HepG2 (cell line): ENCODE data around the gene PCDHGB1. TPM values are rescaled to one million over a fixed set of nuclear protein-coding genes. Genes with fewer than 3 reads are reported as not detected.

ENCODE experiments used
- ATAC-seq: fragments of 200-7000 bp; cut with Tn5 transposase; 3 replicates; pipeline ENCODE4 v1.9.1; 2020; ENCODE audit warnings: mild to moderate bottlenecking, moderate library complexity
- BruUV-seq: library from RNA; stranded (reverse); fragments of 400-500 nt; replicated peaks from 2 replicates; lab custom pipeline; 2021; lab: Mats Ljungman, UMichigan
- CTCF ChIA-PET: fragments of 300-600 bp; formaldehyde crosslinking; extraction: SDS; loops from one replicate; lab custom pipeline; 2021; ENCODE audit warnings: low total read pairs, inconsistent platforms, low intra/inter-chr PET ratio; lab: Yijun Ruan, JAX
- POLR2A ChIA-PET: fragments of 350-600 bp; sonication (Branson Sonifier 250); formaldehyde crosslinking; loops from one replicate; lab custom pipeline; 2020; ENCODE audit warnings: antibody characterized with exemption, inconsistent platforms; lab: Yijun Ruan, JAX
- DNase-seq: peaks from one replicate; pipeline ENCODE4 v3.0.0-alpha.2; 2015; ENCODE audit warnings: low spot score
- FAIRE-seq: peaks from 3 replicates; lab custom pipeline; 2011; peaks lifted over from hg19 to GRCh38; lab: Jason Lieb, UNC
- H2AFZ ChIP-seq: one replicate; pipeline ENCODE4 v1.6.1; 2011; ENCODE audit warnings: low read length, inconsistent platforms
- H3K27ac ChIP-seq: fragments of 300-600 bp; 3 replicates; pipeline ENCODE4 v1.8.0; 2011; ENCODE audit warnings: mixed run types, mild to moderate bottlenecking, mixed read lengths, low read length, inconsistent platforms; ENCODE audit not compliant: insufficient read depth; ENCODE audit errors: extremely low read length
- H3K27me3 ChIP-seq, 2 experiments: fragments of 200-600 bp in 1 of 2; 2 replicates in 1 of 2; 3 replicates in 1 of 2; pipeline versions ENCODE4 v1.6.0 to v1.8.0; 2011; ENCODE audit warnings: low read length in 2 of 2, mild to moderate bottlenecking in 2 of 2, moderate library complexity in 2 of 2, inconsistent platforms in 1 of 2; ENCODE audit not compliant: insufficient read depth in 2 of 2, control insufficient read depth in 1 of 2
- H3K36me3 ChIP-seq, 2 experiments: fragments of 200-600 bp in 1 of 2; replicated peaks in 1 of 2; 2 replicates in 1 of 2; 3 replicates in 1 of 2; pipeline versions ENCODE4 v1.5.1 to v1.8.0; 2011; ENCODE audit warnings: low read length in 2 of 2, inconsistent platforms in 1 of 2; ENCODE audit not compliant: insufficient read depth in 2 of 2, control insufficient read depth in 1 of 2
- H3K4me1 ChIP-seq: 2 replicates; pipeline ENCODE4 v1.5.1; 2012; ENCODE audit warnings: low read length, inconsistent platforms; ENCODE audit not compliant: insufficient read depth
- H3K4me2 ChIP-seq: 2 replicates; pipeline ENCODE4 v1.6.0; 2011; ENCODE audit warnings: low read depth, low read length, inconsistent platforms
- H3K4me3 ChIP-seq, 3 experiments: fragments of 200-600 bp in 1 of 3; sonication (generic), shearing (Covaris generic) in 1 of 3; replicated peaks in 1 of 3; 2 replicates each; pipeline ENCODE4 v1.5.1; 2011 to 2016; ENCODE audit warnings: low read length in 3 of 3, inconsistent platforms in 2 of 3, low read depth in 2 of 3, mild to moderate bottlenecking in 2 of 3, control low read depth in 1 of 3, mixed read lengths in 1 of 3; ENCODE audit not compliant: insufficient read depth in 1 of 3
- H3K79me2 ChIP-seq: one replicate; pipeline ENCODE4 v1.6.1; 2011; ENCODE audit warnings: low read length, inconsistent platforms; ENCODE audit not compliant: insufficient read depth
- H3K9ac ChIP-seq: 2 replicates; pipeline ENCODE4 v1.6.0; 2011; ENCODE audit warnings: mild to moderate bottlenecking, low read depth, low read length, inconsistent platforms; ENCODE audit not compliant: insufficient read depth
- H3K9me3 ChIP-seq: 2 replicates; pipeline ENCODE4 v1.5.1; 2012; ENCODE audit warnings: mild to moderate bottlenecking, low read length
- H4K20me1 ChIP-seq: 2 replicates; pipeline ENCODE4 v1.6.0; 2011; ENCODE audit warnings: inconsistent platforms, mild to moderate bottlenecking, low read length, moderate library complexity; ENCODE audit not compliant: insufficient read depth
- ARHGAP35 ChIP-seq: sonication (generic); formaldehyde crosslinking; IDR thresholded peaks from 2 replicates; pipeline ENCODE4 v1.9.0; 2022; ENCODE audit warnings: mild to moderate bottlenecking, inconsistent platforms, moderate library complexity, missing genetic modification reagents, borderline replicate concordance
- CTCF ChIP-seq: sonication (generic); formaldehyde crosslinking; IDR thresholded peaks from 2 replicates; pipeline ENCODE4 v1.5.0; 2020; ENCODE audit warnings: mild to moderate bottlenecking, missing genetic modification reagents, moderate library complexity
- HDAC2 ChIP-seq: sonication (generic); formaldehyde crosslinking; IDR thresholded peaks from 2 replicates; pipeline ENCODE4 v1.4.0; 2020; ENCODE audit warnings: missing genetic modification reagents
- IKZF5 ChIP-seq: IDR thresholded peaks from 2 replicates; pipeline ENCODE4 v1.6.1; 2018; ENCODE audit warnings: missing genetic modification reagents, mild to moderate bottlenecking, missing compliant biosample characterization
- SYNCRIP ChIP-seq: fragments of 200-400 bp; formaldehyde crosslinking; IDR thresholded peaks from 2 replicates; pipeline ENCODE4 v1.6.1; 2018; ENCODE audit warnings: mild to moderate bottlenecking, low read depth, low read length; ENCODE audit not compliant: insufficient read depth
- ZNF274 ChIP-seq: sonication (generic); formaldehyde crosslinking; IDR thresholded peaks from 2 replicates; pipeline ENCODE4 v1.5.1; 2020; ENCODE audit warnings: mild to moderate bottlenecking, missing genetic modification reagents
- ZNF788 ChIP-seq: sonication (generic); formaldehyde crosslinking; IDR thresholded peaks from 2 replicates; pipeline ENCODE4 v1.5.0; 2020; ENCODE audit warnings: mild to moderate bottlenecking, missing genetic modification reagents, borderline replicate concordance
- WGBS: methylation state at CpG from one replicate; pipeline ENCODE4 v1.1.6; 2017; ENCODE audit warnings: low lambda C conversion rate; 5-methylcytosine and 5-hydroxymethylcytosine counted together
- in situ Hi-C: cut with HindIII; loops from 2 replicates; pipeline ENCODE4 v1.10.0; 2017; ENCODE audit warnings: low pct_unique_long_range_greater_than_20kb; ENCODE audit not compliant: extremely low pct_ligation_motif_present
- intact Hi-C: fragments of 100-400 bp; cut with micrococcal nuclease; formaldehyde crosslinking; loops from one replicate; pipeline ENCODE4 v1.10.0; 2022; ENCODE audit not compliant: unreplicated experiment
- polyA plus RNA-seq, 8 experiments: library from polyadenylated mRNA; depleted of rRNA in 3 of 8; stranded (reverse) in 7 of 8; unstranded in 1 of 8; fragments of >200 nt; fragmentation: Illumina TruSeq in 4 of 8; extraction: Trizol in 4 of 8; gene quantifications; 2 replicates each; pipeline versions ENCODE4 v1.2.1 to v1.2.3, GENCODE V29; 2011 to 2016; ENCODE audit warnings: low read depth in 4 of 8, missing spikeins in 1 of 8, mixed read lengths in 1 of 8; ENCODE audit not compliant: insufficient read depth in 1 of 8
- total RNA-seq, 5 experiments: library from RNA; depleted of rRNA; stranded (reverse); fragments of >200 nt; fragmentation: Illumina TruSeq; extraction: Trizol; gene quantifications; 2 replicates each; pipeline ENCODE4 v1.2.3, GENCODE V29; 2016; ENCODE audit warnings: low read depth in 1 of 5

The PCDHGB1 gene
- total and polyA plus RNA-seq, 2 of the 13 experiments (the other 11 are each of a cell fraction or from before 2014, with no cell fraction given) = 1.0 to 2.6 TPM

- TF ChIP-seq ARHGAP35 (CRISPR knock-in tag) (no peak), IKZF5 (CRISPR knock-in tag) (no peak), SYNCRIP (no peak), HDAC2 (no peak), ZNF274 (CRISPR knock-in tag) (no peak)
- ChIA-PET POLR2A (no interaction called here), CTCF (no interaction called here)
- Histone ChIP-seq H3K27ac (no peak overlapping the region), H3K4me3 (no peak overlapping the region), H3K9me3 (peaks cover 15% of the 10 kb centered on the region), H3K4me2 (no peak overlapping the region), H3K79me2 (no peaks in the 10 kb centered on the region), H3K27me3 (no peaks in the 10 kb centered on the region; a peak in 1 of 5 replicates), H3K4me1 (no peaks in the 10 kb centered on the region; the same call in 1 of the 2 replicates), H2AFZ (no peak overlapping the region), H3K9ac (no peak overlapping the region), H4K20me1 (no peaks in the 10 kb centered on the region), H3K36me3 (no peaks in the 10 kb centered on the region)
- 86% methylated on average over 10 of the region's 36 CpGs for WGBS
- no TSS peak for BruUV-seq
- no peak for FAIRE-seq
- no peak for DNase-seq
- ATAC-seq = no peak
- intact Hi-C loops (loop anchor here (10.0 kb wide), 1 partner anchor 173 kb away; no protein-coding TSS in a partner anchor), in situ Hi-C loops (loop anchor here (10.0 kb wide), 1 partner anchor 173 kb away; no protein-coding TSS in a partner anchor)
Measured at GRCh38 chr5:141351591-141351990, 1.7 kb downstream of the PCDHGB1 start.

- in situ Hi-C loops = loop anchor here (10.0 kb wide), 1 partner anchor 170 kb away; no protein-coding TSS in a partner anchor
- ATAC-seq = no peak
- H2AFZ ChIP-seq = no peak within 1 kb of the TSS
- no peaks in the 10 kb centered on the region for H3K36me3 ChIP-seq
- ChIA-PET POLR2A (no interaction called here), CTCF (no interaction called here)
- no peaks in the 10 kb centered on the region; the same call in 1 of the 2 replicates for H3K4me1 ChIP-seq
- DNase-seq = no peak
- TF ChIP-seq ZNF788 (CRISPR knock-in tag) (no peak), CTCF (peak; percentile 21)
- H3K79me2 ChIP-seq = no peaks in the 10 kb centered on the region
- no peaks in the 10 kb centered on the region; a peak in 1 of 5 replicates for H3K27me3 ChIP-seq
- H3K4me3 ChIP-seq = no peak within 1 kb of the TSS
- no peak within 1 kb of the TSS for H3K27ac ChIP-seq
- no peaks in the 10 kb centered on the region for H4K20me1 ChIP-seq
- H3K9ac ChIP-seq = no peak within 1 kb of the TSS
- FAIRE-seq = no peak
- 60% methylated on average over 17 of the region's 29 CpGs for WGBS
- intact Hi-C loops = loop anchor here (10.0 kb wide), 1 partner anchor 170 kb away; no protein-coding TSS in a partner anchor
- BruUV-seq = no TSS peak
- peaks cover 18% of the 10 kb centered on the region for H3K9me3 ChIP-seq
- no peak within 1 kb of the TSS for H3K4me2 ChIP-seq
Measured at GRCh38 chr5:141354900-141355469, 5.1 kb downstream of the PCDHGB1 start, which contains the start of gene PCDHGA4. Gene PCDHGA4 (plus strand): TSS chr5:141355021. CDS start chr5:141355108, 87 bp downstream.
